Measurements from ENCODE around the gene ADCY4.

ADCY4 gene

DNA sequence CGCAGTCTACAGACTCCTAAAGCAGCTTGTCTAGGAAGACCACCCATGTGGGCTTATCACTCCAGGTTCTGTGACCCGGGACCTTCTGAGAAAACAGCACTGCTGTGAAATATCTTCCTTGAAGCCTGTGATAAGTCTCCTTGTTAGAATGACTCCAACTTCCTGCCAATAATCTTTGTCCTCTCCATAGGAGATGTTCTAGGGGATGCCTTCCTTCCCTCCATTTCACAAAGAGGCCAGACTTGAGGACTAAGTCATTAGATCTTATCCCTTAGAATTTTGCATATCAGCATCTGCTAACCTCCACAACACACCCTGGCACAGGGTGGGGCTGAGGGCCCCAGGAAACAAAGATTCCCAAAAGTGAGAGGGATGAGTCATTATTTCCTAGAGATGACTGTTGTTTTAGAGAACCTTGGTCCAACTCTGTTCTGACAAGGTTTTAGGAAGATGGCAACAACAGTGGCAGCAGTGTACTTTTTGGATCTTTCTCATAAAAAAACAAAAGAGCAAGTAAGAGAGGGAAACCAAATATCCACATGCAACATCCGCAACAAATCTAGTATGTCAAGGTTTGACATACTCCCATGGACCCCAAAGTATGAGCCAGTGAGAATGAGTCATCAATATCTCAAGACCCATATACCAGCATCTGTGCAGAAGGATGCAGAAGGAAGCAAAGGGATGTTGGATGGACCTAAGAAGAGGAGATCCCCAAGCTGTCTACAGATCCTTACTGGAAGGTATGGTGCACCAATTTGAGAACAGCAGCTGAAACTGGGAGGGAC is 17.5 kb downstream of the ADCY4 start:
- no peak overlapping the region for H3K4me3 ChIP-seq (ENCODE audit: low read depth, low read length)

GRCh38 chr14:24316597-24316950 is 18.3 kb downstream of the ADCY4 start:
- H3K4me3 ChIP-seq (ENCODE audit: low read depth, low read length): no peak overlapping the region

- H3K4me3 ChIP-seq (ENCODE audit: low read depth, low read length): no peak overlapping the region
Observed at GRCh38 chr14:24315807-24316596, 18.9 kb downstream of the ADCY4 start.

DNA sequence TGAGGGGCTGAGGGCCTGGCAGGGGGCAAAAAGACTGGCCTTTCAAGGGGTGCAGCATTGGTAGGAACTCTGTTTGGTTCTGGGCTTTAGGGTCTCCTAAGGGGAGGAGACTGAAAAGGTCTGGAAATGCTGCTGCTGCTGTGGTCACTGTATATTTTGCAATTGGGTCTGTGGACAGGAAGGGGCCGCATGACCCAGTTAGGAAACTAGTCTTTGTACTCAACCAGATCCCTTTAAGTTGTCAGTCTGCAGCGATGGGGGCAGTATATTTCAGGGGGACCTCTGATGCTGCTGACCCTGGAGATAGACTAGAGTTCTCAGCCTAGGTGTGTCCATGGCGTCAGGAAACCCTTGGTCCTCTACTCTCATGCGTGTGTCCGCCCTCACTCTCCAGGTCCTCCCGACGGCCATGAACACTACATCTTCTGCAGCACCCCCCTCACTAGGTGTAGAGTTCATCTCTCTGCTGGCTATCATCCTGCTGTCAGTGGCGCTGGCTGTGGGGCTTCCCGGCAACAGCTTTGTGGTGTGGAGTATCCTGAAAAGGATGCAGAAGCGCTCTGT is 19.5 kb downstream of the ADCY4 start:
- H3K4me3 ChIP-seq (ENCODE audit: low read depth, low read length): no peak overlapping the region

DNA sequence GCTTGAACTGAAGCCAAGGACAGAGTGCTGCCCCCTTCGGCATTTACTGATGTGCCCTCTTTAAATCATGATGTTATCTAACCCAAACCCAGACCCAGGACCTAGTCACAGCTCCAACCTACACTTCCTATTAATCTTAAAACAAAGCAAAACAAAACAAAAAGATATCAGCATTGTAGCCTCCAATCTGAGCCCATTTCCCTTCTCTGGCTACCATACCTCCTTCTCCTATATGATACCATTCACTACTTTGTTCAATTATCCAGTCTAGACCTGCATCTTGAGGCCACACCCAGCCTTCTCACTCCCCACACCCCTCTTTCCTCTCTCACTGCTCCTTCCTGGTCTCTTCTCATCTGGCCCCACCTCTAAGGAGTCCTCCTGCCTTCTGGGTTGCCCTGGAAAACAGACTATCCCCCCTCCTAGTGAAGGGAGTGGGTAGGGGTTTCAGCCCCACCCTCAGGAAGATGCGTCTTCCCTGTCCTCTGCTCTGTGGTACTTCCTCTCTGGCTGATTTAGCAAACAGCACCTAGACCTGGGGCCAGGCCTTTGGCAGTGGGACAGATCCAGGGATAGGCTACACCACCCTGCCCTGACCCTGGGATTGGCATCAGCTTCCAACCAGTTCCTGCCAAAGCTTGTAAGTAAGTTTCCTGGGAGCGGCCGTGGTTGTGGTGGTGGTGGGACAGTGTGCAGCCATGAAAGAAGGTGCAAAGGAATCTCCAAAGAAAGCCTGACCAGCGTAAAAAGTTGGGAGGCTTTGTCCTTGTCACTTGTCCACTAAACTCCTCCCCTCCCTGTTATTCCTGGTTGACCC is 20.3 kb downstream of the ADCY4 start:
- H3K4me3 ChIP-seq (ENCODE audit: low read depth, low read length): no peak overlapping the region

DNA sequence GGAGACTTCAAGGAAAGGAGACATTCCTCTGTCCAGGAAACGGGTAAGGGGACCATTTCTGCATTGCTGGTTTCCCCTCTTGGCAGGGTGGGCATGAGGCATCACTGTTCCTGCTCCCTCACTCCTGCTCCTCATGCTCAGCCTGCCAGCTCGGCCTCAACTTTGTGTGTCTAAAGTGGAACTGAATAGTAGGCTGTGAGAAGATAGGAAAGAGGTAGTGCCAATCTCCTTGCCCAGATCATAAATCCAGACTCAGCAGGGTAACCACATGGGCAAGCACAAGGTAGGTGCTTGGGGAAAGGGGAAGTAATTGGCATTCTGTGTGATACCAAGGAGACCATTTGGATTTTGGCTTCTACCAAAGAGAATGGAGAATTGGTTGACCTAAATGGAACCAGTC is 21.0 kb downstream of the ADCY4 start:
- H3K4me3 ChIP-seq (ENCODE audit: low read depth, low read length): no peak overlapping the region

- no peak overlapping the region for H3K4me3 ChIP-seq (ENCODE audit: low read depth, low read length)
Observed at GRCh38 chr14:24312736-24313507, 21.9 kb downstream of the ADCY4 start.

DNA sequence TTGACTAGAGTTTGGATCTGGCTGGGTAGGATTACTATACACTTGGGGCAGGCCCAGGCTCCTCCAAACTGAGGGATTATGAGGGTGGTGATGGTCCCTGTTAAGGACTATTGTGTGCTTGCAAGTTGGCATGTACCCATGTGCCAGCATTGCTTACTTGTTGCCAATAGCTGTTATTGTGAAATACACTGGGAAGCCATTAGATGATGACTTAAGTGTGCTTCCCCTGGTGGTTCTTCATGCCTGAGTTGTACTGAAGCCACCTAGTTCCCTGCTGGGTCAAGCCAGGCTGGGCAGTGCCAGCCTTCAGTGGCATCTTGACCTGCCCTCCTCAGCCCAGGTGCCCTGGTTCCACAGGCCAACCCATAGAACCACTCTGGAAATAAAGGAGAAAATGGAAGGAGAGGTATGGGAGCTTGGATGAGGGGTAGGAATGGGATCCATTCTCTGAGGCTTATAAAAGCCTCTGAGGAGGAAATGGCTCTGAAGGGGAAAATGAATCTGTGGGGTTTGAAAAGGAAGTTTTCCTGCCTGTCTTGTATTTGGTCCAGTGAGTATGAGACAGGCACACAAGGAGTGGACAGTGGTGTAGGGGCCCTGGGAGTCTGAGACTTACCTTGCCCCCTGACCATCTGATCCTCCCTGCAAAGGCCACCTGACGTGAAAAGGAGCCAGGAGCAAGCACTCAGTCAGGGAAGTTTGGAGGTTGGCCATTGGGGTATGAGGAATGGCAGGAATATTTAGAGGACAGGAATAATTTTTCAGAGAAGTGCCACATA is 22.8 kb downstream of the ADCY4 start:
- H3K4me3 ChIP-seq (ENCODE audit: low read depth, low read length): no peak overlapping the region

GRCh38 chr14:24310646-24311604 is 23.9 kb downstream of the ADCY4 start, which contains the start of gene LTB4R:
LTB4R (plus strand) TSS chr14:24311502; CDS start chr14:24315652, 4,150 bp downstream.
- no peak within 1 kb of the TSS for H3K4me3 ChIP-seq (ENCODE audit: low read depth, low read length)

GRCh38 chr14:24310265-24310645 is 24.6 kb downstream of the ADCY4 start:
- H3K4me3 ChIP-seq (ENCODE audit: low read depth, low read length): no peak overlapping the region

DNA sequence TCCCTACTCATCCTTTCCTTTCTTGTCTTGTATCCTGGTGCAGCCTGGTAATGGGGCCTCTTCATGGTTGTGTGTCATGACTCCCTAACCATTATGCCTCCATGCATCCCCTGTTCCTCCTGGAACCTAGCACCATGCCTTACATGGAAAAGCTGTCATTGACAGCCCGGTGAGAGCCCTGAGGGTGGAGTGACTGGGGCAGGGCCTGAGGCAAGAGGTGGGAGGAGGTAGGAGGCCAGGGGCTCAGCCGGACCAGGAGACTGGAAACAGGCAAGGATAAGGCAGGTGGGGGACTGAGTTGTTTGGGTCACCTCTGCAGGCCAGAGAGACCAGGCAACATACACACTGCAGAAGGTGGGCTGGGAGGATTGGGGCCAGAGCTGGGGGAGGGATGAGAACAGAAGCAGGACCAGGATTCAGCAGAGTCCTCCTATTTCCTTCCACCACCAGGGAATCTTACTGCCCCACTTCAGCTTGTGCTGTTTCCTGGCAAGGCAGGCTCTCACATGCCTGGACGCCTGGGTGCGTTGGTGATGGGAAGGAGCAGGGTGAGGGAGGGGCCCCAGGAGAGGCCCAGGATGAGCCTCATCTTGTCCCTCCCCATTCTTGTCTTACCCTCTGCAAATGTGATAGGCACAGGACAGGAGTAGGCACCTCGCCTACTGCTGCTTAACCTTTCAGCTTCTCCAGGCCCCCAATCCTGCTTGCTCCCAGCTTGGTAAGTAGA is 25.2 kb downstream of the ADCY4 start, which contains the start of gene LTB4R2:
Gene LTB4R2, plus strand, starts transcription at position 603 of the 727 bp plus-strand sequence. CDS start 525 bp downstream, outside the sequence.
- no peak within 1 kb of the TSS for H3K4me3 ChIP-seq (ENCODE audit: low read depth, low read length)

- H3K4me3 ChIP-seq (ENCODE audit: low read depth, low read length): no peak overlapping the region
Observed at GRCh38 chr14:24308342-24309124, 26.3 kb downstream of the ADCY4 start.

DNA sequence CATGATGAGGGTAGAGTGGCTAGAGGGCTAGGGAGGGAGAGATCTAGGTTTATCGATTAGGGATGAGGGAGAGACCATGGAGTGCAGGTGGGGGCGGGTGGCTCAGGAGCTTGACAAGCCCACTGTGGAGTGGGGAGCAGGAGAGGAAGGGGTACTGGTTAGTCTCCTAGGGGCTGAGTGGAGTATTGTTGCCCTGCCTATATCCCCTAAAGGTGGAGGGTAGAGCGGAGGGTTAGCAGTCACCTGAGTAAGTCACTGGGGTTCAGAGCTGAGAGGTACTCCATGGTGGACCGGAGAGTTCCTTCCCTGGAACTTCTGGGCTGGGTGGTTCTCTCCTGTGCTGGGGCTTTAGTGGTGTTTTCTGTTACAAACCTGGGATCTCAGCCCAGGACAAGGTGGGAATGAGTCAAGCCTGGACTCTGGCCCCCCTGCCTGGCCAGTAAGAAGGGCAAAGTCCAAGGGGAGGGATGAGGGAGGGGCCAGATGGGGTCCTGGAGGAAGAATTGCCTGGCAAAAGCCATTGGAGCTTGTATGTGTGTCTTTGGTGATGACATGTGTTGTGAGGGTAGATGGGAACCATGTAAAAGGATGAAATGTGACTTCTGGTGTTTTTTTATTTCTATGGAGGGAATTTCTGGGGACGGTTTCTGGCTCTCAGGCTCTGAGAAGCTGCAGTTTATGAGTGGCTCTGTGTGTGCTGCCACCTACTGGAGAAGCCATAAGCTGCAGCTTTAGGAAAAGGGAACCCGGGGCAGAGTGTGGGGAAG is 27.1 kb downstream of the ADCY4 start, which contains the start of gene CIDEB:
Gene CIDEB, minus strand, starts transcription at position 403 of the 767 bp plus-strand sequence. Its CDS starts 119 bp downstream, at position 284.
- no peak within 1 kb of the TSS for H3K4me3 ChIP-seq (ENCODE audit: low read depth, low read length)

DNA sequence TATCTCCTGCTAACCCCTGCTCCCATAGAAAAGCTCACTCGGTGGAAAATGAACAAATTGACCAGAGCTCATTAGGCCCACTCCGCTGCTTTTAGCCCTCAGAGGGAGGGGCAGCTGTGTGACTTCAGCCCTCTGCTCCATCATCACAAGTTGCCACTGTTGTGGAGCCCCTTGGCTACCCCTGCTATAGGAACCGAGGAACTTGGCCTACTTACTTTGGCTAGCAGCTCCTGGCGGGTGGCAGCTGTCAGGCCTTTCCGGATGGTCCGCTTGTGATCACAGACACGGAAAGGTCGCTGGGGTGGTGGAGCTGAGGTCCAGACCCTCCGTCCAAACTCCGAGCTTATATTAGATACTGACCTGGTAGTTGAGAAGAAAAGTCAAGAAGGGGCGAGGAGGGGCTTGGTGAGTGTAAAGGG is 27.7 kb downstream of the ADCY4 start:
- no peak overlapping the region for H3K4me3 ChIP-seq (ENCODE audit: low read depth, low read length)

DNA sequence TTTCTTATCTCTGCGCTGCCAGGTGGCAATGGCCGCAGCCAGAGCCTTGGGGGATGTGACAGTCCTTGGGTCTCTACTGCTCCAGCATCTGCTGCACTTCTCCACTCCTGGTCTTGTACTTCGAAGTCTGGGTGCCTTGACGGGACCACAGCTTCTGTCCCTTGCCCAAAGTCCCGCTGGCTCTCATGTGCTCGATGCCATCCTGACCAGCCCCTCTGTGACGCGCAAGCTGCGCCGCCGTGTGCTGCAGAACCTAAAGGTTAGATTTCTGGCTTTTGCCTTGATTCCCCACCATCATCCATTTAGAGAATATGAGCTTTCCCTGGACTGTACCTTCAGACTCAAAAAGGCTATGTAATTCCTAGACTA is 30.9 kb downstream of the ADCY4 start:
- no peak overlapping the region for H3K4me3 ChIP-seq (ENCODE audit: low read depth, low read length)

Measured in iPS-11a (cell line).